ENCODE measurements around the gene PGBD4.

The PGBD4 gene

DNA sequence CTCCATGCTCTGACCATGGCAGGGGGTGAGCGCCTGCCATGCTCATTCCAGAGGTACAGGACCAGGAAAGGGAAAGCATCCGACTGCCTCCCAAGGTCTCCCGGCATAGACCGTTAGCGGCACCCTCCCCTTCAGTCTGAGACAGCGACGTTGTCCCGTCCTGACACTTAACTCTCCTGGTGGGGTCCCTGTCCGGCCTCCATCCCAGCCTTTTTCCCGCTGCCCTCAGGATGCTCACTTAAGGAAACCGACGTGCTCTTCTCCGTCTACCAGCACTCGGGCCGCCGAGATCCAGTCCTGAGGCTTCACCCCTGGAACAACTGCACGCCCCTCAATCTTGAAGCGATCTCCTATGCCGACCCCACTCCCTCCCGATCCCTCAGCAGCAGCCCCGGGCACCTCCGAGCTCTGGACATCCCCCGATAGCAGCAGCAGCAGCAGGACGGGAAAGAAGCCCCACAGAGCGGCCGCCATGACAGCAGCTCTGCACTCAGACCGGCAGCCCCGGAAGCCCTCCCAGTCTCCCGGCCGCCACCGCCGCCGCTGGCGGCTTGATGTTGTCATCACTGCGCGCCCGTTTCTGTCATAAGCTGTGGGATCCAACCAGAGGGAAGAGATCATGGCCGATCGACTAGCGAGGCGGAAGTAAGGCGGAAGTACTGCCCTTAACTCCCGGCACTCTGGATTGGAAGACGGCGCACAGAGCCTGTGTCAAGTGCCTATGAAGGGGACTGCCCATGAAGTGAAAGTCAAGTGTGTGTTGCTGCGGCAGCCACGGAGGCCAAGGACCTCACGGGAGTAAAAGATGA, at the start of gene PGBD4, which contains the start of gene EMC7:
Gene PGBD4 (plus strand): TSS at position 718 of the 809 bp plus-strand sequence. CDS start 449 bp downstream, outside the sequence.
Gene EMC7 (minus strand): TSS at position 497 of the 809 bp plus-strand sequence. CDS start 23 bp downstream, at position 474.
- DNase-seq (ENCODE audit: low spot score), result peak; percentile 93

DNA sequence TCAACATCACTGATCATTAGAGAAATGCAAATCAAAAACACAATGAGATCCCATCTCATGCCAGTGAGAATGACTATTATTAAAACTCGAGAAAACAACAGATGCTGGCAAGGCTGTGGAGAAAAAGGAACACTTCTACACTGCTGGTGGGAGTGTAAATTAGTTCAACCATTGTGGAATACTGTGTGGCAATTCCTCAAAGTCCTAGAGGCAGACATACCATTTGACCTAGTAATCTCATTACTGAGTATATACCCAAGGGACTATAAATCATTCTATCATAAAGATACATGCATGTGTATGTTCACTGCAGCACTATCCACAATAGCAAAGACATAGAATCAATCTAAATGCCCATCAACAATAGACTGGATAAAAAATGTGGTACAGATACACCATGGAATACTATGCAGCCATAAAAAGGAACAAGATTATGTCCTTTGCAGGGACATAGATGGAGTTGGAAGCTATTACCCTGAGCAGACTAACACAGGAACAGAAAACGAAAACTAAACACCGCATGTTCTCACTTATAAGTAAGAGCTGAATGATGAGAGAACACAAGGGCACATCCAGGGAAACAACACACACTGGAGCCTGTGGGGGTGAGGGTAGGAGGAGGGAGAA, 47.7 kb upstream of the PGBD4 start:
- DNase-seq (ENCODE audit: low spot score), result no peak

DNA sequence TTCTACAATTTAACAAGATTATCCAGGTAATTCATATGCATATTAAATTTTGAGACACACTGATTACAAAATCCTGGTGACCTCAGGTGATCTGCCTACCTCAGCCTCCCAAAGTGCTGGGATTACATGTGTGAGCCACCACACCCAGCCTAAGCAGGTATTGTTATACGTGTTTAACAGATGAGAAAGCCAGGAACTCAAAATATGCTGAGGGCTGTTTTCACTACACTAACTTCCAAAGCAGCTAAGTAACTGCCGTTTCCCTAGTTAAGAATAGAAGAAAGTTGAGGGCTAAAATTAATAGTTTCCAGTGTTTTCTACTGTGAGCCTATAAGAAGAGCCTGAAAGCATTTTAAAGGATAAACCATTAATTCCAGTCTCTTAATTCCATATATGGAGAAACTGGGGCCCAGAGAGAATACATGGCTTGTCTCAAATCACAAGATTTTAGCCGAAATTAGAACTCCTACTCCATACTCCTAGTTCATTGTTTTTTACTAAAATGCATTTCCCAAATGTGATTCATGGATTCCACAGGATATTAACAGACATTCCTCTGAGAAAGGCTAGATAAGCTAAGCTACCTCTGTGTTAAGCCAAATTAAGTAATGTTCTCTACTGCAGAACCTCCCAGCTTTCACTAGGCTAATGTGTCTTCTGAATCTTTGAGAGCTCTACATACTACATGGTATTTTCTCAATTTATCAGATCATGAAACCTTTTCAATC, 45.9 kb upstream of the PGBD4 start:
- peak; percentile 59 for DNase-seq (ENCODE audit: low spot score)

DNA sequence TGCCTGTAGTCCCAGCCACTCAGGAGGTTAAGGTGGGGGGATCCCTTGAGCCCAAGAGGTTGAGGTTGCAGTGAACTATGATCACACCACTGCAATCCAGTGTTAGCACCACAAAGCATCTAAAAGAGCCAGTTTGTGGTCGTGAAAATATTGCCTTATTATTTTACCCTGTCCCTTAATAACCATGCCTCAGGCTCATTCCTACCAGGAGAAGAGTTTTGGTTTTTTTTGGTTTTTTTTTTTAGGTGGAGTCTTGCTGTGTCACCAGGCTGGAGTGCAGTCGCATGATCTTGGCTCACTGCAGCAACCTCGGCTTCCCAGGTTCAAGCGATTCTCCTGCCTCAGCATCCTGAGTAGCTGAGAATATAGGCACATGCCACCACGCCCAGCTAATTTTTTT, 45.0 kb upstream of the PGBD4 start:
- DNase-seq (ENCODE audit: low spot score), result no peak

GRCh38 chr15:34059476-34059875, 42.4 kb upstream of the PGBD4 start:
- no peak for DNase-seq (ENCODE audit: low spot score)

DNA sequence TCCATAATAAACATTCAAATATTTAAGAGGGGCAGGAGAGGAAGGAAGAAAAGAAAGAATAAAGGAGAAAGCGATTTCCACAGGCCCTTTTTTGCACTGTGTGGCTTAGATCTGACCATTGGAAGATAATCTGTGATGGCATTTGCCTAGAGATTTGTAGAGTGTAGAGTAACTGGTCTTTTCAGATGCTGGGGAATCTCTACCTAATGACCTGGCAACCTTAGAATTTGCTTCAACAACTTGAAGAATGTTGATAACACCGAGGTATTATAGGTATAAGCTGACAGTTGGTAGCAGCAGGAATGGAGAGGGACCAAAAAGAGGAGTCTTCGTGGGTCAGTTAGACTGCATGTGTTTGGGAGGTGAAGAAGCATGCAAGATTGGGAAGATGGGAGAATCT, 41.9 kb upstream of the PGBD4 start:
- no peak for DNase-seq (ENCODE audit: low spot score)

DNA sequence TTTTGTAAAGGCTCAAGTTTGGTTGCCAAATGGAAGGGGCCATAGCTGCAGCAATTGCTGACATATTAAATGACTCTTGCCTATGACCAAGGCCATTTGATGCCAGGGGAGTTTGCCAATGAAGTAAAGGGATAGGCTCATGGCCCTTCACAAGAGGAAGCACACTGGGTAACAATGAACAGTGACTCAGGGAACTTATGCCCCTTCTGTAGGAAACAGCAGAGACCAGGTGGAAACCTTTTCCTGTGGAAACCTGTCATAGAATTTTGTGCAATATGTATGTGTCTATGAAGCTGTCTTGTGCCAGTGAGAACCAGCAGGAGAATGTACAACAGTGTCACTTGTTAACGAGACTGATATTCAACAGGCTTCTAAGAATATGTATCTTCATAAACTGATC, 37.4 kb upstream of the PGBD4 start:
- no peak for DNase-seq (ENCODE audit: low spot score)

DNA sequence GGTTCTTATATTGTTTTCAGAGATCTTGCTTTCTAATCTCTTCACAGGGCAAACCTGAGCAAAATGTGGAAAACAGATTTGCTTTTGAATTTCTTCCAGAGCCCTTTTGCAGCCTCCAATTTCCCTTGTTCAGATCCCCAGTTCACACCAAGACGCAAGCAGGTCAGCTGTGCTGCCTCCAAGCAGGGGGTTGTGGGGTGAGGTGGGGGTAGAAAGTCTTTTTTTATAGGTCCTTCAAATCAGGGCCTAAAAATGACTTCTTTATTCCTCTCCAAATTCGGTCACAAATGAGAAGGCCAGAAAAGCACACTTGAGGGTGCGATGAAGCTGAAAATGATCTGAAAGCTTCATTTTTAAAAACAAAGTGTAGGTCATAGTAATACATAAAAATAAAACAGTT, 36.6 kb upstream of the PGBD4 start:
- DNase-seq (ENCODE audit: low spot score), result no peak

- no peak for DNase-seq (ENCODE audit: low spot score)
These were observed 35.9 kb upstream of the PGBD4 start for GRCh38 chr15:34065941-34066340.

DNA sequence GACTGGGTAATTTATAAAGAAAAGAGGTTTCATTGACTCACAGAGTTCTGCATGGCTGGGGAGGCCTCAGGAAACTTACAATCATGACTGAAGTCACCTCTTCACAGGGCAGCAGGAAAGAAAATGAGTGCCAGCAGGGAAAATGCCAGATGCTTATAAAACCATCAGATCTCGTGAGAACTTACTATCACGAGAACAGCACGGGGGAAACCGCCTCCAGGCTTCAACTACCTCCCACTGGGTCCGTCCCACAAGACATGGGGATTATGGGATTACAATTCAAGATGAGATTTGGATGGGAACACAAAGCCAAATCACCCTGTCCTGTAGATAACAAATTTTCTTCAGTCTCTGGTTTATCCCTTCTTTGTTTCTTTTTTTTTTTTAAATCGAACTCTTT, 31.9 kb upstream of the PGBD4 start:
- DNase-seq (ENCODE audit: low spot score), result no peak

GRCh38 chr15:34076785-34077184, 25.1 kb upstream of the PGBD4 start:
- no peak for DNase-seq (ENCODE audit: low spot score)

GRCh38 chr15:34078900-34079299, 23.0 kb upstream of the PGBD4 start:
- DNase-seq (ENCODE audit: low spot score), result no peak

GRCh38 chr15:34079904-34080303, 22.0 kb upstream of the PGBD4 start:
- no peak for DNase-seq (ENCODE audit: low spot score)

GRCh38 chr15:34084086-34084485, 17.8 kb upstream of the PGBD4 start:
- peak; percentile 77 for DNase-seq (ENCODE audit: low spot score)

DNA sequence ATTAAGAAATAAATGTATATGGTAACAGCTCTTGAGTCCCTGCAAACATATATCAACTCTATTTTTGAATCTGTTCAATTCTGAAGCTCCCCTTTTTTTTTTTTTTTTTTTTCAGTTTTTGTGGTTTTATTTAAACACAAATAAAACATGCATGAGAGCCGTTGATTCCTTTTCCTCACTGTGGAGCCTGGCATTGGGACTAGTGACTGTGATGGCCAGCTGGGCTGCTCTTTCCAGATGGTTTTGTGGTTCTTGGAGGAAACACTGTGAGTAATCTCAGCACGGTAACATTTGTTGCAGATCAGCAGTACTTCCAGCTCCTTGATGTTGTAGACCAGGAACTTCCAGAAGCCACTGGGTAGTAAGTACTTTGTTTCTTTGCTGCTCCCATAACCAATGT, 16.1 kb upstream of the PGBD4 start:
- DNase-seq (ENCODE audit: low spot score), result peak; percentile 26

- DNase-seq (ENCODE audit: low spot score), result no peak
These were observed 2.0 kb upstream of the PGBD4 start for GRCh38 chr15:34099914-34100313.

GRCh38 chr15:34102175-34102925, 467 bp downstream of the PGBD4 start:
- no peak for DNase-seq (ENCODE audit: low spot score)

- DNase-seq (ENCODE audit: low spot score), result no peak
These were observed 4.5 kb downstream of the PGBD4 start for GRCh38 chr15:34106423-34106822.

GRCh38 chr15:34107315-34107714, 5.4 kb downstream of the PGBD4 start:
- no peak for DNase-seq (ENCODE audit: low spot score)

- peak; percentile 24 for DNase-seq (ENCODE audit: low spot score)
These were observed 8.1 kb downstream of the PGBD4 start for GRCh38 chr15:34109797-34110663.

GRCh38 chr15:34111488-34111887, 9.6 kb downstream of the PGBD4 start:
- no peak for DNase-seq (ENCODE audit: low spot score)

Data from AG08396 (cell line).